HG03342 (cell line): ENCODE measurements around the gene SRP68.

Experiments used
- ATAC-seq: cut with Tn5 transposase; IDR thresholded peaks from one replicate; pipeline ENCODE4 v1.9.1; 2021; ENCODE audit warnings: mild to moderate bottlenecking, moderate library complexity; ENCODE audit not compliant: unreplicated experiment

Gene SRP68

GRCh38 chr17:76090517-76091129 lies 18.3 kb upstream of the SRP68 start:
- no peak for ATAC-seq

- ATAC-seq: no peak
Observed at GRCh38 chr17:76089680-76090516, 17.6 kb upstream of the SRP68 start.

GRCh38 chr17:76088868-76089576 lies 16.7 kb upstream of the SRP68 start:
- no peak for ATAC-seq

- ATAC-seq: no peak
Observed at GRCh38 chr17:76088041-76088867, 15.9 kb upstream of the SRP68 start.

GRCh38 chr17:76087531-76087930 lies 15.2 kb upstream of the SRP68 start:
- no peak for ATAC-seq

- ATAC-seq: no peak
Observed at GRCh38 chr17:76086384-76086783, 14.1 kb upstream of the SRP68 start.

- ATAC-seq: no peak
Observed at GRCh38 chr17:76085731-76086366, 13.5 kb upstream of the SRP68 start.

GRCh38 chr17:76085066-76085730 lies 12.9 kb upstream of the SRP68 start:
- no peak for ATAC-seq

- no peak for ATAC-seq
Observed at GRCh38 chr17:76083536-76084182, 11.3 kb upstream of the SRP68 start.

GRCh38 chr17:76082326-76083251 lies 10.3 kb upstream of the SRP68 start:
- no peak for ATAC-seq

GRCh38 chr17:76081295-76082210 lies 9.2 kb upstream of the SRP68 start:
- no peak for ATAC-seq

GRCh38 chr17:76080768-76081287 lies 8.5 kb upstream of the SRP68 start:
- ATAC-seq: no peak

- no peak for ATAC-seq
Observed at GRCh38 chr17:76079956-76080767, 7.8 kb upstream of the SRP68 start.

- ATAC-seq: no peak
Observed at GRCh38 chr17:76079535-76079955, 7.2 kb upstream of the SRP68 start.

GRCh38 chr17:76078860-76079534 lies 6.7 kb upstream of the SRP68 start, which contains the start of gene ZACN:
Gene ZACN (plus strand): TSS chr17:76079182. CDS start chr17:76079265, 83 bp downstream.
- ATAC-seq: no peak
